GM18909 (cell line): ENCODE measurements around the gene NAA16.
"Not testable (repeated sequence)": the region's sequence is repeated elsewhere in the genome, so short reads cannot be mapped to it uniquely, and the experiment has no call there.

ENCODE experiments used
- ATAC-seq: cut with Tn5 transposase; IDR thresholded peaks from one replicate; pipeline ENCODE4 v1.9.1; 2021; ENCODE audit warnings: mild to moderate bottlenecking; ENCODE audit not compliant: unreplicated experiment, poor library complexity

NAA16 gene

DNA sequence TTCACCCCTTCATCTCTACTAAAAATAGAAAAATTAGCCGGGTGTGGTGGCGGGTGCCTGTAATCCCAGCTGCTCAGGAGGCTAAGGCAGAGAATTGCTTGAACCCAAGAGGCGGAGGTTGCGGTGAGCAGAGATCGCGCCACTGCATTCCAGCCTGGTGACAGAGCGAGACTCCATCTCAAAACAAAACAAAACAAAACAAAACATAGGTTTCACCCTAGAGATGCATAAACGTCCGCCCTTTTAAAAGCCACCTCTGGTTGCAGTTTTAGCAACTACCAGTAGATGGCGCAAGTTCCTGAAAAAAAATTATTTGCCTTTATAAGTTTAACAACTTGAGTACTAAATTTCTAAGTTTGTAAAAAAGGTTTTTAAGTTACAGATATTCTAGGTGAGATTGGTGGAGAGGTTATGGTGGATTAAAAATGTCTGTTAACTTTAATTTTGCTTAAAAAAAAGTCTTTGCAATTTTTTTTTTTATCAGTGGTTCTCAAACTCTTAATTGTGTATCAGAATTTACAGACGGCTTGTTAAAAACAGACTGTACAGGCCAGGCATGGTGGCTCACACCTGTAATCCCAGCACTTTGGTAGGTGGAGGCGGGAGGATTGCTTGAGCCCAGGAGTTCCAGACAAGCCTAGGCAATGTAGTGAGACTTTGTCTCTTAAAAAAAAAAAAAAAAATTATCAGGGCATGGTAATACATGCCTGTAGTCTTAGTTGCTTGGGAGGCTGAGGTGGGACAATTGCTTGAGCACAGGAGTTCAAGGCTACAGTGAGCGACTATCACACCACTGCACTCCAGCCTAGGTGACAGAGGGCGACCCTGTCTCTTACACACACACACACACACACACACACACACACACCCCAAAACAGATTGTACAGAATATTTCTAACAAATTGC is 42.1 kb downstream of the NAA16 start:
- no peak for ATAC-seq

DNA sequence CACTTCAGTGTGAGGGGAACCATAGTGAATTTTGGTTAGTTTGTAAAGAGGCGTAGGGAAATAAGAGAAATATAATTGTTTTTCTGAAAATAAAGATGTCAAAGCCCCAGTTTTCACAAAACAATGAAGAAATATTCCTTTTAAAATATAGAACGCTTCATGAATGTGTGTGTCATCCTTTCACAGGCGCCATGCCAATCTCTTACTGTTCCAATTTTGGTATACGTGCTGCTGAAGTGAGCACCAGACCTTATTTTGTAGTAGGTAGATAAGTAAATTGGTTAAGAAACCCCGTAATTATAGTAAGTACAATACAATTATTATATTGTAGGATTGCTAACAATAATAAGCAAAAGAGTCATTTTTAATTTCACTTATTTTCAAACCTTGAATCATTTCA is 43.3 kb downstream of the NAA16 start:
- no peak for ATAC-seq

DNA sequence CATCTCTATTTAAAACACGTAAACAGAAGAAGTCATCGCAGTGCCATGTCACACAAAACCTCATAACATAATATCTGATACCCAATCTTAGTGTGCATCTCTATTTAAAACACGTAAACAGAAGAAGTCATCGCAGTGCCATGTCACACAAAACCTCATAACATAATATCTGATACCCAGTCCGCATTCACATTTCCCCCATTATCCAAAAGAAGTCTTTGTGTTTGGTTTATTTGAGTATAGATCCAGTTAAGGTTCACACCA is 45.2 kb downstream of the NAA16 start:
- ATAC-seq = not testable (repeated sequence)

DNA sequence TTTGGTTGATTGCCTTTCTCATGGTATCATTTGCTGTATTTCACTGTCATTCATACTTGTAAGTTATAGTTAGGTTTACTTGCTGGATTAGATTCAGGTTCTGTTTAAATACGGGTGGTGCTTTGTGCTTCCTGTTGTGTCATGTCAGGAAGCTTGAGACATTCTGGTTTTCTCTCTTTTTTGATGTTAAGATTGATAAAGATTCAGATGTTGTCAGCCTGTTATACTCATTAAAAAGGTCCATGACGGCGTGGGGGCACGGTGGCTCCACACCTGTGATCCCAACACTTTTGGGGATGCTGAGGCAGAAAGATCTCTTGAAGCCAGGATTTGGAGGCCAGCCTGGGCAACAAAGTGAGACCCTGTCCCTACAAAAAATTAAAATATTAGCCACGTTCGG is 45.7 kb downstream of the NAA16 start:
- ATAC-seq = no peak

DNA sequence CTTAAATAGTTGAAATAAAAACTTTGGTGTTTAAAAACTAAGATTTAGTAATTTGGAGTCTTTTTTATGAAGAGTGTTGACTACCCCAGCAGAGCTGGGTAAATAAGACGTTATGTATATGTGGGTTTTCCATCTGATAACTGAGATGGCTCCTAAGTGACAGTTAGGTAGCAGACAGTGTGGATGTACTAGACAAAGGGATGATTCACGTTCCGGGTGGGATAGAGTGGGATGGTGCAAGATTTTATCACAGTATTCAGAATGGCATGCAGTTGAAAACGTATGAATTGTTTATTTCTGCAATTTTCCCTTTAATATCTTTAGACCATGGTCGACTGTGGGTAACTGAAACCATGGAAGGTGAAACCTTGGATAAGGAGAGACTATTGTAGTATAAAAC is 50.4 kb downstream of the NAA16 start:
- no peak for ATAC-seq

DNA sequence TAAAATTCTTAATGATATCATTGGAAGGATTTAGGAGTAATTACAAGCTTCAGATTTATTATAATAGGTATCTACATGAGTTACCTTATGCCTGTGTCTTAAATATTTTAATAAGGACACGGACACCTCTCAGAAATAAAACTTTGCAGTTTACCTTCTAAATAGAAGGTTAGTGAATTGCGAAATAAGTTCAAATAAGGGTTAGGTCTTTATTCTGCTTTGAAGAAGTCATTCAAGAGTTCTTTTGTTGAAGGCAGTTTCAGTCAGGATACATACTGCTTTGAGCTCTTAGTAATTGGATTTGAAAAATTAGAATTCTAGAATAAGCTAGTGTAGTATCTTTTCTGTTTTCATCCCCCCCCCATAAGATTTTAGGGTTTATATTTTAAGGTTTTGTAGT is 53.0 kb downstream of the NAA16 start:
- no peak for ATAC-seq

DNA sequence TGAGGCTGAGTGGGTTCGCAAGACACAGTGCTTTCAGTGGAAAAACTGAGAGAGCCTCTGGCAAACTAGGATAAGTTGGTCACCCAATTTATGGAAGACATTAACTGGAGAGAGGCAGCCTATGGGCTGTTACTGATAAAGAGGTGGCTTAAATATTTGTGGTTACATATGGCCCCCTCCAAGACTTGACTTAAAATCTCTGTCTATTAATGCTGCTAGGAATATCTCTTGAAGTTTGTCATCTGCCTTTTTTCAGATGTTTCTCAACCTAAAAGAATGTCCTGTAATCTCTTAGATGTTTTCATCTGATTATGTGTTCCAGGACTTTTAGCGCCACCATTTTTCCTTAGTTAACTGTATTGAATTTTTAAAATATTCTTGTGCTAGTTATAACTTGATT is 54.6 kb downstream of the NAA16 start:
- no peak for ATAC-seq

DNA sequence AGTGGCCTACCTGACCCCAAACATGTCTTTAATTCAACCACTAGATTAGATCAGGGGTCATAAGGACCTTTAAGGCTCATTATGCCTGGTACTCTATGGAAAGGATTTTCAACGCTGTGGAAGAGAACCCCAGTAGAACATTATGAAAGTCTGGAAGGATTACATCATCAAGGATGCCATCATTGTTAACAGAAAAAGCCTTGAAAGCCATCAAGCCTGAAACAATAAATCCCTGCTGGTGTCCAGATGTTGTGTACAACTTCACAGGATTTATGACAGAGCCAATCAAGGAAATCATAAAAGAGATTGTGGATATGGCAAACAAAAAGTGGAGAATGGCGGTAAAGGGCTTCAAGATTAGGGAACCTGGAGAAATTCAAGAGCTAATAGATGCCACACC is 59.7 kb downstream of the NAA16 start:
- no peak for ATAC-seq

DNA sequence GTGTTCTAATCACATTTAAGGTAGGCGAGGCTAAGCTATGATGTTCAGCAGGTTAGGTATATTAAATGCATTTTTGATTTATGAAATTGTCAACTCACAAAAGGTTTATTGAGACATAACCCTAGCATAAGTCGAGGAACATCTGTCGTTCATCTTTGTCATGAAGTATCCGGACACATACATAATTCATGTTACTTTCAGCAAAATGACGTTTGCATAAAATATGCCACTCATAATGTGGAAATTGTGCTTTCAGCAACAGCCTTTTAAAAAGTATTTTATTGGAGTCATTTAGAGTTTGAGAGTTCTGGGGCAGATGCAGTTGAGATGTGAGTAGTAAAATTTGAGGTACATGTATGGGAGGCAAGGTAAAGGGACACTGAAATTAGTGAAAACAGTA is 66.4 kb downstream of the NAA16 start:
- no peak for ATAC-seq

DNA sequence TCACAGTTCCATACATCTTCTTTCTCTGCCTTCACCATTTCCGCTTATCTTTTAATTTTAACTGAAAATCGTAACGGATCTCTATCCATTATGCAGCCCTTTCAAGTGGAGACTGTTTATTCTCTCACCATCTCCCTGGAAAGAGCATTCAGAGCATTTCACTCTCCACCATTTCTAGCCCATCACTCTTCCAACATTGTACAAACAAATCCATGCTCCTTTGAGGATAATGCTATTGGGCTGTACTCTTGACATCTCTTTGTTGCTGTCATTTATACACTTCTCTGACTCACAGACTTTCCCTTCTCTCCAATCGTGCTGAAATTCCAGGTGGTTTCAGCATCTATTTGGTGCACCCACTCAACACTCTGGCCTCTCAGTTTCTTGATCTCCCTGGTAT is 71.4 kb downstream of the NAA16 start:
- ATAC-seq = no peak

DNA sequence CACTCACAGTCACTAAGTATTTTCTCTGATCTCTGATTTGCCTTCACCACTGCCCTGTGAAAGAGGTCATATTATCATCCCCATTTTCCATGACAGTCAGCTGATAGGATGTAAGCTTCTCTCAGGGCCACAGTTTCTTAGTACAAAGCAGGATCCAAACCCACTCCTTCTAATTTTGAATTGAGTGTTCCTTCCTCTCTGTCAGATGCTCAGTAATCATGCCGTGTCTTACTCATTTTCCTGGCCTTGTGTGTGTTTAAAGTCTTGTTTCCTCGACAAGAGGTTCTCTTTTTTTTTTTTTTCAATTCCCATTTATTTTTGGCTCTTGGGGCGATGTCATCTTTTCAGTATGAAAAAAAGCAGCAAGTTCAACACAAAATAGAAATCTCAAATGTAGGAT is 72.3 kb downstream of the NAA16 start:
- ATAC-seq = no peak

DNA sequence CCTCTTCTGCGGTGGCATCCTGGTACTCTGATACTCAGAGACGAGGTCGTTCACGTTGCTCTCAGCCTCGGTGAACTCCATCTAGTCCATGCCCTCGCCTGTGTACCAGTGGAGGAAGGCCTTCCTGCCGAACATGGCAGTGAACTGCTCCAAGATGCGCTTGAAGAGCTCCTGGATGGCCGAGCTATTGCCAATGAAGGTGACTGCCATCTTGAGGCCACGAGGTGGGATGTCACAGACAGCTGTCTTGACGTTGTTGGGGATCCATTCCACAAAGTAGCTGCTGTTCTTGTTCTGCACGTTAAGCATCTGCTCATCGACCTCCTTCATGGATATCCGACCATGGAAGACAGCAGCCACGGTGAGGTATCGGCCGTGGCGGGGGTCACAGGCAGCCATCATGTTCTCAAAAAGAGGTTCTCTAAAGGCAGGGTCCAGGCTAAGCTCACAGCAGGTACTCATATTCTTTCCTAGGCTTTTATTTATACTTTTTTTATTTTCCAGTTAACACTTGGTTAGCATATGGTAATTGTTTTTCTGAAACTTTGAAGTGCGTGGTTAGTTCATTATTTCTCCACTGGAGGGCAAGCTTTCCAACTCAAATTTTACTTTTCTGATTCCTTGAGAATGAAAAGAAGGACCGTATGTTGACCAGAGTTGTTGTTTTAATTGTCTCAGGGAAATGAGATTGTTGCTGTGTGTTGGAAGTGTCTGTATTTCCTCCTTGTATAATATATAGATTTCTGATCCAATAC is 73.9 kb downstream of the NAA16 start:
- ATAC-seq = no peak

DNA sequence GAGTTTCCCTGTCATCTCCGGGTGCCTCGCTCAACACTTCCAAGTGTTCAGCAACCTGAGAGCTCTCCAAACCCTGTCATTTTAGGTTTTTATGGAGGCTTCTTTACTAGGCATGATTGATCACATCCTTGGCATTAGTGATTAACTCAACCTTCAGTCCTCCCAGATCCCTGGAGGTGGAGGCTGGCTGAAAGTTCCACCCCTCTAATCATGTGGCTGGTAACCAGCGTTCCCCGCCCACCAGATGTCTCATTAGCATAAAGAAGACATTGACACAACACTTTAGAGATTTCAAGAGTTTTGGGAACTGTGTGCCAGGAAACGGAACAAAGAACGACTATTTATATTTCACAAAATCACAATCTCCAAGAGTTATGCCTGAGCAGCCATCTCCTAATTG is 75.1 kb downstream of the NAA16 start:
- ATAC-seq = no peak

DNA sequence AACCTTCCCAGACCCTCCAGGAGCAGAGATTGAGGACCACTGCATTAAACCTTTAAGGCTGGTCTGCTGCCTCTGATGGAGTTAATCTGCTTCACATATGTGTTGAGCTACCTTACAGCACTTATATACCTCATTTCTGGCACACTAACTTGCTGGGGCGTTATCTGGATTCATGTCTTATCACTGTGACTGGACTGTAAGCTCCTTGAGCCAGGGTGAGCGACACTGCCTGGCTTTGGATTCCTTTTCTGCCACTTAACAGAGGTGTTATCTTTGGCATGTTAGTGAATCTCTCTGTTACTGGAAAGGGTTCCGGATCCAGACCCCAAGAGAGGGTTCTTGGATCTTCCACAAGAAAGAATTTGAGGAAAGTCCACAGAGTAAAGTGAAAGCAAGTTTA is 76.5 kb downstream of the NAA16 start:
- ATAC-seq = no peak

DNA sequence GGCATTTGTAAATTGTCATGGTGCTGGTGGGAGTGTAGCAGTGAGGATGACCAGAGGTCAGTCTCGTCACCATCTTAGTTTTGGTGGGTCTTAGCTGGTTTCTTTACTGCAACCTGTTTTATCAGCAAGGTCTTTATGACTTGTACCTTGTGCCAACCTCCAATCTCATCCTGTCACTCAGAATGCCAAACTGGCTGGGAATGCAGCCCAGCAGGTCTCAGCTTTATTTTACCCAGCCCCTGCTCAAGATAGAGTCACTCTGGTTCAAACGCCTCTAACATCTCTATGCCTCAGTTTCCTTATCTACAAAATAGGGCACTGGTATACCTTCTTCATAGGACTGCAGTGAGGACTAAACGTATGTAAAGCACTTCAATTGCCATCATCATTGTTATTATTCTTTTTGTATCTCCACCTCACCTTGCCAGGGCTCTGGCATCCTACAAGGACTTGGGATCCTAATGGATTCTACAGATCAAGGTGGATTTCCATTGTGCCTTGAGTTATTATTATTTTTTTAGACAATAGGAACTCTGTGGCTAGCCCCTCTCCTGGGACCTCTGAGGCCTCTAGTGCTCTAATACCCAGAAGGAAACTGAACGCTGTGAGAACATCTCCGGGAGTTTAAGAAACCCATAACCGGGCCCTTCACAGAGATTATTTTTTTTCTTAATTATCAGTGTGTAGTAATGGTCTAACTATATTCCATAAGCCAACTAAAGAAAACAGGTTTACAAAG is 77.2 kb downstream of the NAA16 start:
- no peak for ATAC-seq

DNA sequence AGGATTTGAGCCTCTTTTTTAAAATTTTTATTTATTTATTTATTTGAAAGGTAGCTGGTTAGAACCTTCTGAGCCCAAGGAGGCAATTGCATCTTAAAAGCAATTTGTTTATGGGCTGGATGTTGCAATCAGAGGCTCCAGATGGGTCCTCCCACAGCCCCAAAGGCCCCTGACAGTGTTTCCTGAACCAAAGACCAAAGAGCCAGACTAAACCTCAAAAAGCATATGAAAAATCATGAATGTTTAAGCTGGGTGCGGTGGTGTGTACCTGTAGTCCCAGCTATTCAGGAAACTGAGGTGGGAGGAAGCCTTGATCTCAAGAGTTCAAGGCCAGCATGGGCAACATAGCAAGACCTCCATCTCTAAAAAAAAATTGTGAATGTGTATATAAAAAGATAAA is 78.5 kb downstream of the NAA16 start:
- ATAC-seq = no peak

DNA sequence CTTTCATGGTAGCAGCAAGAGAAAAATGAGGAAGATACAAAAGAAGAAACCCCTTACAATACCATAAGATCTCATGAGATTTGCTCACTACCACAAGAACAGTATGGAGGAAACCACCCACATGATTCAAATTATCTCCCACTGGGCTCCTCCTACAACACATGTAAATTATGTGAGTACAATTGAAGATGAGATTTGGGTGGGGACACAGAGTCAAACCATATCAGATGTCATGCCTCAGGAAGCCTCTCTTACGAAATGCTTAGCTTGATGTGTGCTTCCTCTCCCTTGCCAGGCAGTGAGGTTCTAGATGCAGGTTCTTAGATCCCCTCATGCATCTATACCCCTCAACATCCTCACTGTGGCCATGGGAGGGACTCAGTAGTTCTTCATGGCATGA is 83.1 kb downstream of the NAA16 start:
- ATAC-seq = no peak

DNA sequence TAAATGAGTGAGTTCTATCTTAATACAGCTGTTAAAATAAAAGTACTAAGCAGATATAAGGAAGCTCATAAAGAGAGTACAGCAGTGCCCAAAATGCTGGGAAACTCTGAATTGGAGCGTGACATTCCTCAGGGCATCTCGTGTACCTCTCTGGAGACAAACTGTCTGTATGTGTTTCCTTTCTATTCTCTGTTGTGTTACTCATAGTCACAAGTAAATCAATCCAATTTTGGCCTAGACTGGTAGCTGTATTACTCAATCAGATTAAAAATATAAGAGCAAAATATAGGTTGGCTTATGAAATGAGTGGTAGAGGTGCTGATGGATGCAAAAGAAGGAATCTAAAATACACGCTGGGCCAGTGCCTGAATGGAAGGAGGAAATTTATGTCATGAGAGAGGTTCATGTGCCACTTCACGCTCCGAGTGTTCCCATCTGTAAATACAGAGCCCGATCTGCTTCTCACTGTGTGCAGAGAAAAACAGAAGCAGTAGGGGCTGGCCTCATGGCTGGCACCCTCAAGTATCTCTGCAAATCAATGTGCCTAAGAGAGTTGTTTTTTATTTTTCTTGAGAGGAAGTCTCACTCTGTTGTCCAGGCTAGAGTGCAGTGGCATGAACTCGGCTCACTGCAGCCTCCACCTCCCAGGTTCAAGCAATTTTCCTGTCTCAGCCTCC is 87.6 kb downstream of the NAA16 start:
- no peak for ATAC-seq

DNA sequence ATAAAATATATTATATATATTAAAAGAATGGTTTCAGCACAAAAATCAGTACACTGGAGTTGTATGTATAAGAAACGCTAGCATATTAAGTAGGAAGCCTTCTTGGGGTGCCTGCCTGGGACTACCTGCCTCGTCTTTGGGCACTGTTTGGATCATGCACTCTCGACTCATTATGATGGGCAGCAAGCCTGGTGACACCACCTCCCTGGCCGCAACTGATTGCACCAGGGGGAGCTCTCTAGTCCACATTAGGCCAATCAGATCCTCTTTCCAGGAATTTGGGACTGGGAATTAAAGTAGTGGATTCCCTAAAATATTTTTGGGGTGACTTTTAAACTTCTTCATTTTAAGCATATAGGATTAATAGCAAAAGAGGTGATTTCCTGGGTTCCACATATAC is 90.3 kb downstream of the NAA16 start:
- no peak for ATAC-seq

DNA sequence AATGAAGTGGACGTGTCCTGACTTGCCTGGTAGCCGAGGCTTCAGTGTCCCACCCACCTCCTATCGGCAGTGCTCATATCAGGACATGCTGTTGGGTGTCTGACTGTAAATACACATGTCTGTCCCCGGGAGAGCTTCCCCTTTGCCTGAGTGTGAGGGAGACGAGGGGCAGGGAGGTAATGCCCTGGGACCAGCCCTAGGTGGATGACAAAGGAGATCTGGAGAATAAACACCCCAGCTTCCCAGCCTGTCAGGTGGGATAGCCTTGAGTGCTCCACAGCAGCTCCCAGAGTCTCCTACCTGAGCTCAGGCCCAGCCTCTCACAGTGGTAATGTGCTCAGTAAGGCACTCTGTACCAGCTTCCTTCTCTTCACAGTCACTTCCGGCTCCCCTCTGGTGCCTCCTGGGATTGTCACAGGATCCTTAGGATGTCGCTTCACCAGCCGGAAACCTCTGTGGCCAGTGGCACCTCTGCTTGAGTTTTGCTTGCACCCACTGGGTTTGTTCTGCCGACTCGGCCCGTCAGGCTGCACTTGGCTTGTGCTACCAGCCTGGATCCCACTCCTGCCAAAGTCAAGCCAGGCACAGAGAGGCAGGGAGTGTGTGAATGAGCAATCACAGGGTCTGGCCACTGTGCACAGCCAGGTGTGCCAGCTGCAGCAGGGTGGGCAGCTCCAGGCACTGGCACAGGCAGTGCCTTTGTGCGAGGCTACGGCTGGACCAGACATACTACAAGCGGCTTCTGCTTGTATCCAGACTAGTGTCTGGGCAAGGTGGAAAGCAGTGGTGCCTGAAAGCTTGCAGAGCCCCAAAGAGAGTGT is 91.8 kb downstream of the NAA16 start:
- no peak for ATAC-seq
